ENCODE measurements around the gene CYGB. TPM values are rescaled to one million over a fixed set of nuclear protein-coding genes. Genes with fewer than 3 reads are reported as not detected.

CYGB gene
- total and polyA plus RNA-seq, 7 donors = 6.4 to 14.6 (median 11.0) TPM

- DNase-seq (no peak), ATAC-seq (peak in 1 of 4 donors; percentile 2)
- Histone ChIP-seq H3K36me3 (ENCODE audit: insufficient read depth in 1 of 2, low read depth in 1 of 2) (peaks cover 0 to 9% of the 10 kb centered on the region in 2 donors), H3K4me1 (peaks cover 26% of the 10 kb centered on the region), H3K9me3 (no peaks in the 10 kb centered on the region), H3K27me3 (ENCODE audit: insufficient read depth in 3 of 3, low read length in 2 of 3) (no peaks in the 10 kb centered on the region), H3K27ac (peak overlapping the region; percentile 57), H3K4me3 (no peak overlapping the region)
- 85 to 91% (median 89%) methylated on average over 16 to 17 of the region's 17 CpGs for WGBS, 3 donors
- no peak for TF ChIP-seq CTCF (IDR thresholded peaks at IDR 0.05)
- intact Hi-C loops (cut with DNase I) = no loop called here
Observed at GRCh38 chr17:76491271-76492122, 46.0 kb downstream of the CYGB start.

- WGBS, 3 donors = 73 to 79% (median 73%) methylated on average over 10 of the region's 10 CpGs
- no peak overlapping the region for H3K27ac ChIP-seq
- intact Hi-C loops (cut with DNase I) = no loop called here
- no peaks in the 10 kb centered on the region for H3K27me3 ChIP-seq (ENCODE audit: insufficient read depth in 3 of 3, low read length in 2 of 3)
- DNase-seq (no peak), ATAC-seq (no peak)
- H3K36me3 ChIP-seq (ENCODE audit: insufficient read depth in 1 of 2, low read depth in 1 of 2) = peaks cover 0 to 9% of the 10 kb centered on the region in 2 donors
- H3K9me3 ChIP-seq = no peaks in the 10 kb centered on the region
- H3K4me1 ChIP-seq = peaks cover 22% of the 10 kb centered on the region
- no peak overlapping the region for H3K4me3 ChIP-seq
- no peak for TF ChIP-seq CTCF (IDR thresholded peaks at IDR 0.05)
Observed at GRCh38 chr17:76490112-76490710, 47.3 kb downstream of the CYGB start.

GRCh38 chr17:76487451-76488192 is 49.9 kb downstream of the CYGB start:
- H3K36me3 ChIP-seq (ENCODE audit: insufficient read depth in 1 of 2, low read depth in 1 of 2) = peaks cover 0 to 9% of the 10 kb centered on the region in 2 donors
- no peak for TF ChIP-seq CTCF (IDR thresholded peaks at IDR 0.05)
- H3K4me1 ChIP-seq = peaks cover 7% of the 10 kb centered on the region
- no peak overlapping the region for H3K4me3 ChIP-seq
- intact Hi-C loops (cut with DNase I) = no loop called here
- ATAC-seq (no peak), DNase-seq (no peak)
- no peaks in the 10 kb centered on the region for H3K9me3 ChIP-seq
- 95 to 96% (median 96%) methylated on average over 22 of the region's 22 CpGs for WGBS, 3 donors
- no peak overlapping the region for H3K27ac ChIP-seq
- H3K27me3 ChIP-seq (ENCODE audit: insufficient read depth in 3 of 3, low read length in 2 of 3) = no peaks in the 10 kb centered on the region

- peaks cover 0 to 17% of the 10 kb centered on the region in 2 donors for H3K36me3 ChIP-seq (ENCODE audit: insufficient read depth in 1 of 2, low read depth in 1 of 2)
- TF ChIP-seq CTCF (IDR thresholded peaks at IDR 0.05) = no peak
- H3K9me3 ChIP-seq = no peaks in the 10 kb centered on the region
- DNase-seq (no peak), ATAC-seq (peak; percentile 20 to 63 (median 40))
- WGBS, 3 donors = 34 to 47% (median 38%) methylated on average over 11 of the region's 11 CpGs
- H3K4me1 ChIP-seq = no peaks in the 10 kb centered on the region
- H3K4me3 ChIP-seq = no peak overlapping the region
- H3K27ac ChIP-seq = peak overlapping the region; percentile 30
- intact Hi-C loops (cut with DNase I) = no loop called here
- no peaks in the 10 kb centered on the region for H3K27me3 ChIP-seq (ENCODE audit: insufficient read depth in 3 of 3, low read length in 2 of 3)
Observed at GRCh38 chr17:76485569-76485968, 51.9 kb downstream of the CYGB start.
